NCI-H82 treated with DMSO at 0.1 percent for 48 hours (cell line): Measurements from ENCODE around the gene NDUFS1.
"Not testable (repeated sequence)": the region's sequence is repeated elsewhere in the genome, so short reads cannot be mapped to it uniquely, and the experiment has no call there.

Source experiments
- DNase-seq: peaks from one replicate; lab custom pipeline; 2025; ENCODE audit not compliant: unreplicated experiment; lab: John Stamatoyannopoulos, UW

The NDUFS1 gene

DNA sequence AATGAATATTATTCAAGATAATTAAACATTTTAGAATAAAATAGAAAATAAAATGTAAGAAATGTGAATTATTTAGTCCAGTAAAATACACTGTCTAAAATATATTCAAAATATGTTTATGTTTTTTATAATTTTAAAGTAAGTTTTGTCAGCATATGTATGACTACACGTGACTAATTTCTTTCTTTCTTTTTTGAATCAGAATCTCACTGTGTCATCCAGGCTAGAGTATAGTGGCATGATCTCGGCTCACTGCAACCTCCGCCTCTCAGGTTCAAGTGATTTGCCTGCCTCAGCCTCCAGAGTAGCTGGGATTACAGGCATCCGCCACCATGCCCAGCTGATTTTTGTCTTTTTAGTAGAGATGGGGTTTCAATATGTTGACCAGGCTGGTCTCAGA, 54.2 kb downstream of the NDUFS1 start:
- no peak for DNase-seq

DNA sequence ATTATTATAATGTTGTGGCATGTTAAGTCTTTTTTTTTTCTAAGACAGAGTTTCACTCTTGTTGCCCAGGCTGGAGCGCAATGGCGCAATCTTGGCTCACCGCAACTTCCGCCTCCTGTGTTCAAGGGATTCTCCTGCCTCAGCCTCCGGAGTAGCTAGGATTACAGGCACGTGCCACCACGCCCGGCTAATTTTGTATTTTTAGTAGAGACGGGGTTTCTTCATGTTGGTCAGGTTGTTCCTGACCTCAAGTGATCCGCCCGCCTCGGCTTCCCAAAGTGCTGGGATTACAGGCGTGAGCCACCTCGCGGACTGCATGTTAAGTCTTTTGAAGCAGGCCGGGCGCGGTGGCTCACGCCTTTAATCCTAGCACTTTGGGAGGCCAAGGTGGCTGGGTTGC, 60.4 kb downstream of the NDUFS1 start:
- DNase-seq = not testable (repeated sequence)

DNA sequence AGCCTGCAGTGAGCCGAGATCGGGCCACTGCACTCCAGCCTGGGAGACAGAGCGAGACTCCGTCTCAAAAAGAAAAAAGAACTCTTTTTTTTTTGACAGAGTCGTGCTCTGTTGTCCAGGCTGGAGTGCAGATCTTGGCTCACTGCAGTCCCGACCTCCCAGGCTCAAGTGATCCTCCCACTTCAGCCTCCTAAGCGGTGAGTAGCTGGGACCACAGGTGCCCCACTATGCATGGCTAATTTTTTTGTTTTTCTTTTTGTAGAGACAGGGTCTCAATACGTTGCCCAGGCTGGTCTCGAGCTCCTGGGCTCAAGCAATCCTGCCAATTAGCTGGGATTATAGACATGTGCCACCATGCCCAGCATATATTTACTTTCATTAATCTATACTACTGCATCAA, 60.8 kb downstream of the NDUFS1 start:
- DNase-seq = no peak

DNA sequence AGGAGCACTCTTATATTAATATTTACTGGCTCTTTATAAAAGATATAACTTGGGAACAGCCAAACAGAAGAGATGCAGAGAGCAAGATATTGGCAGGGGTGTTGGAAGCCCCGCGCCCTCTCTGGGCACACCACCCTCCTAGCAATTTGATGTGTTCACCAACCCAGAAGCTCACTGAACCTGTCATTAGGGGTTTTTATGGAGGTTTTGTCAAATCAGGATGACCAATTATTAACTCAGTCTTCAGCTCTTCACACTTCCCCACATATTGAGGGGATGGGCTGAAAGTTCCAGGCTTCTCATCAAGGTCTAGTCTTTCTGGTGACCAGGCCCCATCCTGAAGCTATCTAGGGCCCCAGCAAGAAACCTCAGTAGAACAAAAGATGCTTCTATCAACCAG, 62.4 kb downstream of the NDUFS1 start:
- DNase-seq = no peak

DNA sequence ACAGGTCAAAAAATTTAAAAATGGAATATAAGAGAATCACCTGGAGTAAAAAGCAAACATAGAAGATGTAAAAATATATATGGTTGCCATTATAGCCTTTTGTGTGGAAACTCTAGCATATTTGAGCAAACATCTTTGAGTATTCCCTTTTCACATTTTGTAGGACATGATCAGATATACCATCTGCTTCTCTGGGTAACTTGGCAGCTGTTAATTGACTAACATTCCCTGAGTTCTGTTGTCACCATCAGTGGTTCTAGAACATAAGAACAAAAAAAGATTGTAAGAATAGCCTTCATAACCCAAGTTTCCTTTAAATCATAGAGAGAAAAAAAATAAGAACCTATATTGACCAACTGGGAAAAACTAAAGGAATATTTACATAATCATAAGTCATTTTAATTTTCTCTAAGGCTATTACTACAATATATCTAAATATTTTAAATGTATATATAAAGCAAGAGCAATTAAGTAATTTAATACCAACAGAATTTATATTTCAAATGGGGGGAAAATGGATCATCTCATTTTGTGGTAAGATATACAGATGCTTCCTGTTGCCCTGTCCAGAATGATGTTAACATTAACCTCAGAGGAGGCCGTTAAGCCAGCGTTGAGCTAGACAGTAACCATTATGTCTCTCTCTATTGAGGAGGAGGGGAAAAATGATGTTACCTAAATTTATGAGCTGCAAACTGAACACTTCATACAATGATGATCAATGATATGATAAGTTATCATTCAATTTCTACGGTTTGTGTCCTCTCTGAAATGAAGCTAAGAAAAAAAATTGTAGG, 63.5 kb downstream of the NDUFS1 start:
- no peak for DNase-seq

DNA sequence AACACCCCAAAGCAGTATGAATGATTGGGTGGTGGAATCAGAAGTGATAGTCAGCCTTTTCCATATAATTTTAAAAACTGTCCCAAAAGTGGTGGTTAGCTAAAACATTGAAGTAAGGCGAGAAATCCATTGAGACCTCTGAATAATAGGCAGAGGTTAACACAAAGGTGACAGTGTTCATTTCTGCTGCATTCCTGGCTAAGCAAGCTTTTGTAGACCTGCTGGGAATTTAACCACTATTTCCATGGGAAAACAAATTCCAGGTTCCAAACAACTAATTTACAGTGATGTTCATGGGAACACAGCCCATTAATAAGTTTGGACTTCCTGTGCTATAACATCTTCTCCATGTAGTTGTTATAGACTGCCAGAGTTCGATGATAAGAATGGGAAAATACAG, 66.9 kb downstream of the NDUFS1 start:
- no peak for DNase-seq

DNA sequence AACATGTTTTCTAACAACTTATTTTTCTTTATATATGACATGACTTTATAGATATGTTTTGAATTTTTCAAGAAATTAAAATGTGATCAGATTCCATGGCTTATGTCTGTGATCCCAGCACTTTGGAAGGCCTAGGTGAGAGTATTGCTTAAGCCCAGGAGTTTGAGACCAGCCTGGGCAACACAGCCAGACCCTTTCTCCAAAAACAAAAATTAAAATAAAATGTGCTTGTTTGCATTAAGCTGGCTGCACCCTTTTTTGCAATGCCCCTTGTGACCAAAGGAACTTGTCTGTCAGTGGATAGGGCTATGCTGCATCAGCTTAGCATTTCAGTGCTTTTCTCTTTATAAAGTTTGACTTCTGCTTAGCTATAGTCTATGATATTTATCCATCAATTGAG, 71.0 kb downstream of the NDUFS1 start:
- no peak for DNase-seq

DNA sequence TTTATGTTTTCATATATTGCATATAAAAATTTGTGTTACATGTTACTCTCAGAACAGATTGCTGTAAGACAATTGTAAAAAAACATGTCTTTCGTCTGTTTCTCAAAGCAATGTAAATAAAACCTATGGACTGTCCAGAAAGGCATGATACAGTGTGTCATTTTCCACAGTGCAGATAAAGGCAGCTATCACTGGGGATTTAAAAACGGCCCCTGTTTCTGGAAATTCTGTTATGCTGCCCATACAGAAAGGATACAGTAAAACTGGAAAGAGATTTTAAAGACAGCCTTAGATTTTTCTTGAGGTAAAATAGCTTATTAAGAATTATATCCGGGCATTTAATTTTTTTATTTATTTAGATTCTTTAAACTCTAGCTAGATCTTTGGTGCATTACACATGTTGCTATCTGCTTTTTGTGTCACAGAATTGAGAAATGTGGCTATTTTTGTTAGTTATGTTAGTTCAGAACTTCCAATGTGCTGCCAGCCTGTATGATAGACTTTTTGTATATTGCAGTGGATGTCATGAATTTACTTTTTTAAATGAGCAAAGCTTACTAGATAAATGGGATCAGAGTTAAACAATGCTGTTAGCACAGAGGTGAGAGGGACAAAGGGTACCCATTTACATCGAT, 72.4 kb downstream of the NDUFS1 start:
- no peak for DNase-seq

DNA sequence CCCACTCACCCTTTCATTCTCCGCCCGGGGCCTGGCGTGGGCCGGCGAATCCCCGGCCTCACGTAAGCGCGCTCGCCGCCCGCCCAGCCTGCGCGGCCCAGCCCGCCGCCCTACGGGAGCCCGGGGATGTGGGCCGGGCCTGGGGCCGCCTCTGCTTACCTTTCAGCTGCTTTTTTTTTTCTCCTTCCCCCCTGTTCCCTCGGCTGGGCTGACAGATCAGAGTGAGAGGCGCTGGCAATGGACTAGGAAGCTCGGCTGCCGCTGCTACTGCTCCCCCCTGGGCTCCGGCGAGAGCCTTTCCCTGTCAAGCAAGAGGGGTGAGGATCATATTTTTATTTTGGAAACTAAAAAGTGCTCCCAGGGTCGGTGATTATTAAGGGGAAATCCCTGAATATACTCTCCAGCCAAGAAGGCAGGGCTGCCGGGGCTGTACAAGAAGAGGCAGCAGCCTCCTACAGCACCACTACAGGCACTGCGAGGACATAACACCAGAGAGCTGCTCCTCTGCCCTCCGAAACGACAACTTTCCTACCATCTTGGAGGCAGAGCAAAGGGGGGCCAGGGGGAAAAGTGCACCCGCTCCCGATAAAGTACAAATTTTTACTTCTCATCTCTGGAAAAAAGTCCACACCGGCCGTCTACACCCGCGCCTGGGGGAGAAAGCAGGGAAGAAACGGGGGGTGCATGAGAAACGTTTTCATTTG, 73.3 kb downstream of the NDUFS1 start, which contains the start of gene INO80D:
Gene INO80D (minus strand): TSS at position 433 of the 704 bp plus-strand sequence. CDS start 23,158 bp downstream, outside the sequence.
- peak; percentile 87 for DNase-seq

DNA sequence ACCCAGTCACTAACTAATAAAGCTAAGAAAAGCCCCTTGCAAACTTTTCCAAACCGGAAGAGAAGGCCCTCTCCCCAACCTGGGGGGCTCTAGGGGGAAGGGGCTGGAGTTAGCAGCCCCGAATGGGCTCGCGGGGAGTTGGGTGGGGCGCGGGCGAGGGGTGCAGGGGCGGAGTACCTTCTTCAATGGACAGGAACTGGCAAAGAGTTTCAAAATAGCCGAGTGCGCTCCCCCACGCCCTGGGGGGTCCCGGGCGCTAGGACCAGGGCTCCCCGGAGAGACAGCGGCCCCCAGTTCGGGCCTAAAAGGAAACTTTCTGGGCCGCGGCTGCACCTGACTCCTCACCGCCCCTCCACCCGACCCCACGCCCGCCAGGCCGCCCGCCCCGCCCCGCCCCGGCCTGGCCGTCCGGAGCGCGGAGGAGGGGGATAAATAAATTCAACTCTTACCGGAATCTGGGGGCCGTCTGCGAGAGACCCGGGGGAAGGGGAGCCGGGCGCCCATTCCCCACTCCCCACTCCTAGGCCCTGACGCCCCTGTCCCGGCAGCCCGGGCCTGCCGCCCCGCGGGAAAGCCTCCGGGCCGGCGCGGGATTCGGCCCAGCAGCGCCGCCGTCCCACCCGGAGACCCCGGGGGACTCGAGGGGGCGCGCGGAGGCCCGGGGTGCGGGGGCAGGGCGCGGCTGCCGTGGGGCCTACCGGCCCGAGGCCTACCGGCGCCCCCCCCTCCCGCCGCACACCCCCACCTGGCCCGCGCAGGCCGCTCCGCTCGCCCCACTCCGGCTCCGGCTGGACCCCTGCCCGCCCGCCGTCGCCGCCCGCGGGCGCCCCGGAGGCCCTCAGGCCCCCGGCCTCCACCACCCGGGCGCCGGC, 74.1 kb downstream of the NDUFS1 start:
- no peak for DNase-seq

DNA sequence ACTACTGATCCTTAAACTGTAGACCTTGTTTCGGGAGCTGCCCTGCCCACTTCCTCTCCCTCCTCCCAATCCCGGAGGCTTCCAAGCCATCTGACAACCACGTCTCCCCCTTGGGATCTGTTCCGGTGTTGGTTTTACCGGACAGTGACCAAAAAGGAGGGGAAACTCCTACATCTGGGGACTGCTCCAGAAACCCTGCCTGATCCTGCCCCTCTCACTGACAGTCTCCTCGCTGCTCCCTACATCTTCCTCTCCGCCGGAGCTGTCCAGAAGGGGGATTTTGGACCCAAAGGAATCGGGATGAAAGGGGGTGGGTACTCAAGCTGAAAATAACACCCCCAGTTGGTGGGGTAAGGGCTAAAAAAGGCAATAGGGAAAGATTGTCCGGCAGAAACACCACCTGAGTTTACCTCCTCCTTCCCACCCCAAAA, 74.8 kb downstream of the NDUFS1 start:
- DNase-seq = peak; percentile 35

DNA sequence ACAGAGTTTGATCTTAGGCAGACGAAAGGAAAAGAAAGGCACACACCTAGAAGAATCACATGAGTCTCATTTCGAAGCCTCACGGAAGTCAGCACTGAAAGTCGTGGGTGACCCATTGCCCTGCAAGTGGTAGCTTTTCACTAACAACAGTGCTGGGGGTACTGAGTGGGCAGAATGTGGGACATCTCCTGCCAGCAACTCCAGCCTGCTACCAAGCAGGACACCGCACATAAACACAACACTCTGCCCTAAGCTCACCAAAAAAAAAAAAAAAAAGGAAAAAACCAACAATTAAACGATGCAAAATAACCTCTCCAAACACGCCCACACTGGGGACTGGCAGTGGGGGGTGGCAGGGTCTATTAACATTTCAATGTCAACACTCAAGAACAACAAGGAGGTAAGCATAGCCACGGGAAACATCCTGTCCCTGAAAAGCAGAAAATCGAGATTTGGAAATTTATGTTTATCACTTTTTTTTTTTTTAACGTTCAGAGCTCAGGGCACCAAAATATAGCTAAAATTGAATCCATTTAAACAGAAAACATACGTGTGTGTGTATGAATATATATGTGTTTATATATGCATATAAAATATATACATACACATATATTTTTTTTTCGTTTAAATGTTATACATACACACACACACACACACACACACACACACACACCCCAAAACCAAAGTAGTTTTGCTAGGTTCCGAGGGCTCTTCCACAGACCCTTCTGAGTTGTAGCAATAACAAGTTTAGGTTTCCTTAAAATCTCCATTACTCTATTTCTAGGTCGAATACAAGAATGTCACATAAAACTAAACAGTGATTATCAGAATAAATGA, 75.4 kb downstream of the NDUFS1 start:
- DNase-seq = no peak

DNA sequence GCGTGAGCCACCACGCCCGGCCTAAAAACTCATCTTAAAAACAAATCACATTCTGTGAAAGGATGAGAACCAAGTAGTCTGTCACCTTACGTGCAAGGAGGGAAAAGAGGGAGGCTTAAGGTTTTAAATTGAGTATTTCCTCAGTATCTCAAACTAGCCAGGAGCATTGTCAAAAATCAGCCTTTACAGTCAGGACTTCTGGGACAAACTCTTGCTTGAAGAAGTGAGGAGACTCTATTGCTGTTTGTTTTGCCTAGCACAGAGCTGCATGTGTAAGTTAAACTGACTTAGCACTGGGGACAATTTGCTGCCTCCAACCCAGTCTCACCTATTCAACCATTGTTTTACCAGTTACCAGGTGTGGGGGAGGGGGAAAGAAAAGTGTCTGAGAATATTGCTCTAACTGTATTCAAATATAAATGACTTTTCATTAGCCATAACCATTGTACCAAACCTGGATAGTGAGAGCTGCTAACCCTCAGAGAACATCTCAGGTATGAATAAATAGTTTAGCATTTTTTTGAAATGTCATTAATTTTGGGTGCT, 76.9 kb downstream of the NDUFS1 start:
- no peak for DNase-seq

DNA sequence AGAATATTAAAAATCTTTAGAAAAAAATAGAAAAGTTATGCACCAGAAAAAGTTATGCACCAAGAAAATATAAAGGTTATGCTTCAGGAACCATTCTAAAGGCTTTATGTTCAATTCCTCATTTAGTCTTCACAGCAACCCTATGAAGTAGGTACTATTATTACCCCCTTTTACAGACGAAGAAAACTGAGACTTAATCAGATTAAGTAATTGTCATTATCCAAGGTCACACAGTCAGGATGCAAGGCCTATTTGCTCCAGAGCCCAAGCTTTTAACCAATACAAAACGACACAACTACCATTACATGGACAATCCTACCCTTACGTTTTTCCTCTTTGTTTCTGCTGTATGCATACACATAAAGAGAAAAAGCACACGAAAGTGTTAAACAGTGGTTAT, 78.3 kb downstream of the NDUFS1 start:
- DNase-seq = no peak

DNA sequence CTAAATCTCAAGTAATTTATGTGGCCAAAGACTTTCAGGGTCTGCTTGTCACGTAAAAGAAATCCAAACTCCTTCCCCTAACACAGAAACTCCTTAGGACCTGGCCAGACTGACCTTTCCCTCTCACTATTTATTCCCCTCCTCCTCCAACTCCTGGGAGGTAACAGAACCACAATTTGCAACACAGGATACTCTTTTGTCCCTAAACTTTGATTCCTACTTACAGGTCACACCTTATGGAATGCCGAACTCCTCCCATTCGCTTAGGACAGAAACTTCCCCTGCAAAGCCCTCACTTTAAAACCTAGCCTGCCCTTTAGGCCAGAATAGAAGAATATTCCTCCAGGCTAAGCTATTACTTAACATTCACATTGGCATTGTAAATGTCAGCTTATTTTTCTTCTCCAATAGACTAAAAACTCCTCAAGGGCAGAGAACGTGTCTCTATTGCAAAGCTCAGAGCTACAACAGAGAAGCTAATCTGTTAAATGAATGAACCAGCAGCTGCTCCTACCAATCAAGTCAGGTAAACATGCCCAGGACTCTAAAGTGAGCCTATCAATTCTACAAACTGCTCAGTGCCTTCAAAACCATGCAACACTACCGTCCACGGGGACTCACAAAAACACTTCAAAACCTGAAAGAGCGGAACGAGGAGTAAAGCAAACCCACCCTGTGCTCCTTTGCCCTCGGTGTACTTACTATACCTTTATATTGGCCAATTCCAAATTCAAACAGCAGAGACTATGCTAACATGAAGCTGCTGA, 79.4 kb downstream of the NDUFS1 start:
- DNase-seq = no peak

DNA sequence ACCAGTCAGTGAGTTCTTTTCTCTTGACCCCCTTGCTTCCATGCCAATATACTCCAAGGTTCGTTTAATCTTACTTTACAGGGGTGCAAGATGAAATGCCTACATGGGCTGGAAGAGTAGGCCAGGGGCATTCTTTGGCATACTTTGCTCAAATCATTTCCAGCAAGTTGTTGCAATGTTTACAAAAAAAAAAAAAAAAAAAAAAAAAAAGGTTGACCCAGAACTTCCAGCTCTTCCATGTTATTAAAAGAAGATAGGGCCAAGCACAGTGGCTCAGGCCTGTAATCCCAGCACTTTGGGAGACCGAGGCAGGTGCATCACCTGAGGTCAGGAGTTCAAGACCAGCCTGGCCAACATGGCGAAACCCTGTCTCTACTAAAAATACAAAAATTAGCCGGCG, 81.4 kb downstream of the NDUFS1 start:
- DNase-seq = not testable (repeated sequence)

DNA sequence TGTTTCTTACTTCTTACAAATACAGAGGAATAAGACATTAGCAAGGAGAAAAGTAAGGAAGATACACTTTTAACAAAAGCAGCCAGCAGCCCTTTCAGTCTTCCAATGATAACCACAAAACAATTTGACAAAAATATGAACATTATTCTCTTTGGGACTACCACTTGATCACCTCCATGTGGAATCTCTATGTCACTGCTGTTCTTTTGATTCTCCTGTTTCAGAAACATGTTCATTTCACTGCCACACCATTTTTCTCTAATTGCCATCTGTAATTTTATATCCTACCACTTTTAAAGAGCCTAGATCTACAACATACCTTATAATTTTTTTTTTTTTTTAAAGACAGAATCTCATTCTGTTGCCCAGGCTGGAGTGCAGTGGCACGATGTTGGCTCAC, 84.1 kb downstream of the NDUFS1 start:
- DNase-seq = no peak

DNA sequence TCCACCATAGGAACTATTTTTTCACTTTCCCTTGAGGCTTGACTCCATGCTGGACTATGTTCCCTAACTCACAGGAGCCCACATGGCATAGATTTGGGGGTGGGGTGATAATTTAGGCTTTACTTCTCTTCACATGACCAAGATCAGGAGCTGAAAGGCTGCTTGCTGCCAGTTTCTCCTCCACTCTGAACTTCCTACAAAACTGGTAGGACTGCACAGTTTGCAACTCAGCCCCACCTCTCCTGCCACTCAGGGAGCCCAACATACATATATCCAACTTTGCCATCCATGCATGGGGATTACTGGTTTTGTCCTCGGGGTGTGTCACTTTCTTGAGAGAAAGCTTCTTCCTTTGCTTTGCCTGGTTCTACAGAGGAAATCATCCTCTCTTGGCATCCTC, 87.4 kb downstream of the NDUFS1 start:
- no peak for DNase-seq

DNA sequence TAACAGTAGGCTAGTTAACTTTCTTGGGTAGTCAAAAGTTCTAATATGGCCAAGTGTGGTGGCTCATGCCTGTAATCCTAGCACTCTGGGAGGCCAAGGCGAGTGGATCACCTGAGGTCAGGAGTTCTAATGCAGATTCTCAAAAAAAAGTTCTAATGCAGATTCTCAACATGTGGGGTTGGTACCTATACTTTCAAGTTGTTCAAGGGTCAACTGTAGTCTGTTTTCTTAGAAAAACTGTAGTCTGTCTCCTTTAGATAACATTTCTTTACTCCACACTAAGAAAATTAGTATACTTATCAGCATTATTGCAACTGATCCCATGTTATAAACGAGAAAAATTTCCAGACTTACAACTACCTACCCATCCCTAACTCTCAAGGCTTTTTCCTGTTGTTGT, 89.8 kb downstream of the NDUFS1 start:
- DNase-seq = no peak
